Epithelial cell of prostate (primary cell): ENCODE results near the gene ZNF611.
"Not testable (repeated sequence)": the region's sequence is repeated elsewhere in the genome, so short reads cannot be mapped to it uniquely, and the experiment has no call there.

ENCODE experiments used
- DNase-seq: peaks from one replicate; pipeline ENCODE4 v3.0.0-alpha.2; 2011; ENCODE audit warnings: low read depth, low spot score
- H3K27ac ChIP-seq: fragments of 450-650 bp; 2 replicates; pipeline ENCODE4 v1.5.1; 2017; ENCODE audit warnings: mild to moderate bottlenecking

Gene ZNF611

DNA sequence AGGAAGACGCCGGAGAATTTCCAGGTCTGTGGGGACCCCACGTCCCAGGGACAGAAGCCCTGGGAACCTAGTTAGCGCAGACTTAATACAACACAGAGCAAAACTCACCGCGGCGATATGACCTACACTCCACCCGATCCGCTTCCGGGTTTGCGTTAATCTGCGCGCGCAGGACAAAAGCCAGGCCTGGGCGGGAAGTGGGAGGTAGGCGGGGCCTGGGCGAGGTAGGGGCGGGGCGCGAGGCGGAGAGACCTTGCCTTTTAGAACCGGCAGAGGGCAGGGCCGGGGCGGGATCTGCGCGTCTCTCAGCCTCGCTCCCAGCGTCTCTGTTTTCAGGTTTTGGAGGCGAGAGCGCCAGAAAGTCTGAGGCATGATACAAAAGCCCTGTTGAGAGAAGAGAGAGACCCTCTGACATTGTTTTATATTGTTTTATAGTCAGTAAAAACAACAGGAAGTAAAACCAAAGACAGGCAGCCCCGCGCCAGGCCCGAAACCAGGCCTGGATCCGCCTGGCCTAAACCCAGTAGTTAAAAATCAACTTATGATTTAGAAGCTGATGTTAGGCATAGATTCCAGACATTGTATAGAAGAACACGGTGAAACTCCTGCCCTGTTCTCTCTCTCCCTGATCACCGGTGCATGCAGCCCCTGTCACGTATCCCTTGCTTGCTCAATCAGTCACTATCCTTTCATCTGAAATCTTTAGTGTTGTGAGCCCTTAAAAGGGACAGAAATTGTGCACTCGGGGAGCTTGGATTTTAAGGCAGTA is at the start of gene ZNF611:
TSS of gene ZNF611 (minus strand) at position 152 of the 769 bp plus-strand sequence. CDS start 19,150 bp downstream, outside the sequence.
- peak within 1 kb of the TSS; percentile 97 for H3K27ac ChIP-seq

DNA sequence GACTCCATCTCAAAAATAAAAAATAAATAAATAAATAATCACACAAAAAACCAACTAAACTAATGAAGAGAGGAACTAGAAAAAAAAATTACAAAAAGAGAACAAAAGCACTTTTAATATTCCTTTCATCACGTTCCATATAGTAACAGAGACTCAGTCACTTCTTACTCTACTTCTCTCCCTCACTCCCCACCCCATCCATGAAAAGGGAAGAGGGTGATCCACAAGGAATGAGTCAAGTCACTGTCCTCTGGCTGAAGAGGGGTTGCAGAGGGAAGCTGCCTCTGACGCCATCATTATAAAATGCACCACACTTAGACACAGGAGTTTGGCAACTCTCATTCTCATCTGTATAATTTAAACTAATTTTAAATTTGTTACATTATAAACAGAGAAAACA is 48.0 kb upstream of the ZNF611 start:
- not testable (repeated sequence) for H3K27ac ChIP-seq, DNase-seq

More for the DNA sequence above, at the start of gene ZNF611:
- DNase-seq: peak; percentile 66

DNA sequence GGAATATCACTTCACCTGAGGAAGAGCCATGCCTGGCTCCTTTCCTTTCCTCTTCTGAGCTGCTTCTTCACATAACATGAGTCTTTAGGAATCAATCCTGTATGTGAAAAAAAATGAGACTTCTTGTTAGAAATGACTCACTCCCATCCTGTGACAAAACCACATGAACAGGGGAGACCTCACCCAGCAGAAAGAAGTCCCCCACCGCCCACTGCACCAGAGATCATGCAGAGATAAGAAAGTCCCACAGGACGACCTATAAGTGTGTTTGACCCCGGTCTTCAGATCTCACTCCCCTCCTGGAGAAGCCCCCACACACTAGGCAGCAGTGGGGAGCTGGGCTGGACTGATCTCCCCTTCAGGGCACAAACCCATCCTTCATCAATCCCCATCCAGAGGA is 44.0 kb upstream of the ZNF611 start:
- no peak overlapping the region for H3K27ac ChIP-seq
- no peak for DNase-seq

DNA sequence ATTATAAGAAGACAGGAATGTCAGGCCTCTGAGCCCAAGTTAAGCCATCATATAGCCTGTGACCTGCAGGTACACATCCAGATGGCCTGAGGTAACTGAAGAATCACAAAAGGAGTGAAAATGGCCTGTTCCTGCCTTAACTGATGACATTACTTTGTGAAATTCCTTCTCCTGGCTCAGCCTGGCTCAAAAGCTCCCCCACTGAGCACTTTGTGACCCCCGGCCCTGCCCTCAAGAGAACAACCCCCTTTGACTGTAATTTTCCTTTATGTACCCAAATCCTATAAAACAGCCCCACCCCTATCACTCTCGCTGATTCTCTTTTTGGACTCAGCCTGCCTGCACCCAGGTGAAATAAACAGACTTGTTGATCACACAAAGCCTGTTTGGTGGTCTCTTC is 21.6 kb upstream of the ZNF611 start:
- H3K27ac ChIP-seq, DNase-seq: not testable (repeated sequence)

DNA sequence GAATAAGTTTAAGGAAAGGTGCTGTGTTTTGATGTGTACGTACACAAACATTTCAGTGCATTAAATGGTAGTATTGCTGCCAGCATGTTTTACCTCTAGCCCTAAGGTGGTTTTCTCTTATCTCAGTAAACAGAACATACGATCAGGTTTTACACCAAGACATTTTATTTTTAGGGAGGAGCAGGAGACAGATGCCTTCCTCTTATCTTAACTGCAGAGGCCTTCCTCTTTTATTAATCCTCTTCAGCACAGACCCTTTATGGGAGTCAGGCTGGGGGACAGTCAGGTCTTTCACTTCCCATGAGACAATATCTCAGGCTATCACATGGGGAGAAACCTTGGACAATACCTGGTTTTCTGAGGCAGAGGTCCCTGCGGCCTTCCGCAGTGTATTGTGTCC is 14.9 kb upstream of the ZNF611 start:
- no peak for DNase-seq
- no peak overlapping the region for H3K27ac ChIP-seq

DNA sequence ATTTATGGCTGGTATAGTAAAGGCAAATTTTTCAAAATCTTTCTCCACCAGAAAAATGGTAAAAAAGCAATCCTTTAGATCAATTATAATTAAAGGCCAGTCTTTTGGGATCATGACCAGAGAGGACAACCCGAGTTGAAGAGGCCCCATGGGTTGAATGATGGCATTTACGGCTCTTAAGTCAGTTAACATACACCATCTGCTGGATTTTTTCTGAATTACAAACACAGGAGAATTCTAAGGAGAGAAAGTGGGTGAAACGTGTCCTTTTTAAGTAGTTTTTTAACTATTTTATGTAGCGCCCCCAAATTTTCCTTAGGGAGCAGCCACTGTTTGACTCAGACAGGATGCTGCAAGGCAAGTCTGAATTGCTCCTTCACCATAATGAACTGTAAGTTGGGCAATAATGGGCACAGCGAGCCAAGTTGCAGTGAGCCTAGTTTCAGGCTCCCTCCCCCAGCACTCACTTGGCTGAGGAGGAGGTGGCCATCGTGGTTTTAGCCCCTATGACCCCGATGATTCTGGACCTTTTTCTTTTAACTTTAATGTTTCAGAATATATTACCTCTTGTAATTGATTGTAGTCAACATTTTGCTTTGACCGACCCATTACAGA is 13.6 kb upstream of the ZNF611 start:
- no peak overlapping the region for H3K27ac ChIP-seq
- no peak for DNase-seq

DNA sequence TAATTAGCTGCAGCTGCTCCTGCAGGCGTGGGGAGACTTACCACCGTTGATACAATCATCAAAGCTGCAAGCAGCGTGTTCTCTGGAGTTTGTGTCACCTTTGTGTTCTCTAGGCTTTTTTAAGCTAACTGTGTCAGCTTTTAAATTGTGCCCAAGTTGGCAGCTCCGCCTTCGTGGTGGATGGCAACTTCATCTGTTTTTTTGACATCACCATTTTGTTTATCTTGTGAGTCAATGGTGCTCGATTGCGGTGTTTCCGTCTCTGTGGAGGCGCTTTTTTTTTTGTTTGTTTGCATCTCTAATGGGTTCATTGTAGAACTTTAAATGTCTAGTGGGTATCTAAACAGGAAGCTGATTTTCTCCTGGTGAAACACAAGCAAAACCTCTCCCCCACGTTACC is 11.1 kb upstream of the ZNF611 start:
- not testable (repeated sequence) for H3K27ac ChIP-seq, DNase-seq

DNA sequence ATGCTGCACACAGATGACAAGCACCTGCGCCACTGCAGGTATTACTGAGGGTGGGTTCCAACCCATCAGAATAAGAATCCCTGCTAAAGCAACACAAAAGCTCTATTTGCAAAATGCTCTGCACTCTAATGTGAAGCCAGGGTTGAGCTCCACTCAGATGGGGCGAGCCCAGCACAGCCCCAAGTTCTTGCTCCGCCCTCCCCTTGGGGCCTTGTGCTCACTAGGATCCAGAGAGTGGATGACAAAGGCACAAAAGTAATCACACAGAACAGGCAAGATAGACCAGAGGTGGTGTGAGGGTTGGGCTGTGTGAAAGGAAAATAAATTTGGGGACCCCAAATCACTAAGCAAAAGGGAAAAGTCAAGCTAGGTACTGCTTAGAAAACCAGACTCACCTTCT is 8.2 kb upstream of the ZNF611 start:
- no peak overlapping the region for H3K27ac ChIP-seq
- no peak for DNase-seq

DNA sequence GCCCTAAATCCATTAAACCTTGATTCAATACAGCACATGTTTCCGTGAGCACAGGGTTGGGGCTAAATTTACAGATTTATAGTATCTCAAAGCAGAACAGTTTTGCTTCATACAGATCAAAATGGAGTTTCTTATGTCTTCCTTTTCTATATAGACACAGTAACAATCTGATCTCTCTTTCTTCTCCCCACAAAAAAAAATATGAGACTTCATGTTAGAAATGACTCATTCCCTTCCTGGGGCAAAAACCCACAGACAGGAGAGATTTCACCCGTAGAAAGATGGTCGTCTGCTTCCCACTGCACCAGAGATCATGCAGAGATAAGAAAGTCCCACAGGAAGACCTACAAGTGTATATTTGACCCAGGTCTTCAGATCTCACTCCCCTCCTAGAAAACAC is 7.7 kb upstream of the ZNF611 start:
- no peak overlapping the region for H3K27ac ChIP-seq
- no peak for DNase-seq

DNA sequence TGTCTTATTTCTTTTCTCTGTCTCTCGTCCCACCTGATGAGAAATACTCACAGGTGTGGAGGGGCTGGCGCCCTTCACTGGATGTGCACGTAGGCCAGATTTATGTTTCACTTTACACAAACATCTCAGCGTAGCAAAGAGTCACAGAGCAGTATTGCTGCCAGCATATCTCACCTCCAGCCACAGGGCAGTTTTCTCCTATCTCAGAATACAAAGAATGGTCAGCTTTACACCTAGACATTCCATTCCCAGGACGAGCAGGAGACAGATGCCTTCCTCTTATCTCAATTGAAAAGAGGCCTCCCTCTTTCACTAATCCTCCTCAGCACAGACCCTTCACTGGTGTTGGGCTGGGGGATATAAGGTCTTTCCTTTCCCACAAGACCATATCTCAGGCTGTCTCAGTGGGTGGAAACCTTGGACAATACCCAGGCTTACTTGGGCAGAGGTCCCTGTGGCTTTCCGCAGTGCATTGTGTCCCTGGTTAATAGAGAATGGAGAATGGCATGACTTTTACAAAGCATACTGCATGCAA is 7.2 kb upstream of the ZNF611 start:
- no peak overlapping the region for H3K27ac ChIP-seq
- DNase-seq: no peak

DNA sequence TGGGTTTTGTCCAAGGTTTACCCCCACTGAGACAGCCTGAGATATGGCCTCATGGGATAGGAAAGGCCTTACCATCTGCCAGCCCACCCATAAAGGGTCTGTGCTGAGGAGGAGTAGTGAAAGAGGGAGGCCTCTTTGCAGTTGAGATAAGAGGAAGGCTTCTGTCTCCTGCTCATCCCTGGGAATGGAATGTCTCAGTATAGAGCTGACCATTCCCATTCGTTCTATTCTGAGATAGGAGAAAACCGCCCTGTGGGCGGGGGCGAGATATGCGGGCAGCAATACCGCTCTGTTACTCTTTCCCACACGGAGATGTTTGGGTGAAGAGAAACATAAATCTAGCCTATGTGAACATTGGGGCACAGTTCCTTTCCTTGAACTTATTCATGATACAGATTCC is 6.5 kb upstream of the ZNF611 start:
- DNase-seq, H3K27ac ChIP-seq: not testable (repeated sequence)

DNA sequence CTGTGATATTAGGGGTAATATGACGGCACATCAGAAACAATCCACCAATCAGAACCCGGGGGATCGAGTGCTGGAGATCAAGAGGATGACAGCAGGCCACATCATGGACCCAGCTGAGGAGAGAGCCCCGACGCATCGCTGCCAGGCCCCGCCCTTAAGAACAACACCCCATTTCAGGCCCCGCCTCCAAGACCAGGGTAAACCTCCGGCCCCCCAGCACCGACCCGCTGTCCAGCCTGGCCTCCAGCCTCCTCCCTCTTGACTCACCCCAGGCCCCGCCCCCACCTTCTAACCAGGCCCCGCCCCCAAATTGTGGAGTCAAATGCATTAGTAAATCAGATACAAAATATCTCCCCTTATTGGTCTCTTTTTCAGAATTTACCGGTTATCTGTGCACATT is 4.7 kb upstream of the ZNF611 start:
- no peak overlapping the region for H3K27ac ChIP-seq
- no peak for DNase-seq

DNA sequence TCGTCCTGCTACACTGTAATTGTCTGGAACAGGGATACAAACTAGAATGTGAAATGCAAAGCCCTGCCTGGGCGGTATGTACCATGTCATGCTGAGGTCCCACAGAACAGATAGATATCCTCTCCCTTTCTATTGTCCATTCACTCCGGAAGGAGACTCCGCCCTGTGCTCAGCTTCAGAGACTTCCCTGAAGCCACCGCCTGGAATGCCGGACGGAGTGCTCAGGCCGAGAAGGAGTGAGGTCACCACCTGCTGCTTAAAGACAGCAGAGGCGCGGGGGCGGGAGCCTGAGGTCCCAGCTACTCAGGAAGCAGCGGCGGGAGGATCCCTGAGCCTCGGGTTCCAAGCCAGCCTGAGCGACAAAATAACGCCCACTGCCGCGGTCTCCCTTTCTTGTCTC is 890 bp upstream of the ZNF611 start:
- DNase-seq: no peak
- peak overlapping the region; percentile 97 for H3K27ac ChIP-seq

DNA sequence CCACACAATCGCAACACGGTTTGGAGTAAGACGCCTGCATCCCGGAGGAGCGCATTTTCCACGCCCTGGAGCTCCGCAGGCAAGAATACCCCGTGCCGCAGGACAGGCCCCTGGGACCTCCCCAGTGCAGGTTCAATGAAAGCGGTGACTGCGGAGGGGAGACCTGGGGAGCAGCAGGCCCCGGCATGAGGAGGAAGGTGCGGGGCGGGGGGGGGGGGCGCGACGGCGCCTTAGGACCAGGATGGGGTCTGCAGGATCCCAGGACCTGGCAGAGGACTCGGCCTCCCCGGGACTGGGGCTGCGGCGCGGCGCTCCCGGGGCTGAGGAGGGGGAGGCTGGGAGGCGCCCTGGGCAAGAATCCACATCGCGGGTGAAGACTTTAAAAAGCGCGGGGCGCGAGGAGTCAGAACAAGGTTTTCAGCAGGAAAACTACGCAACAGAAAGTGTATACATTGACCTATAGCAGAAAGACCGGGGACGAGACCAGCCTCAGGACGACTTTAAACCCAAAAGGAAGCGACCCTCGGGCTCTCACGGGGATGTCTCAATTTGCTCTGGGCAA is 432 bp downstream of the ZNF611 start:
- DNase-seq: no peak
- H3K27ac ChIP-seq: peak overlapping the region; percentile 97

DNA sequence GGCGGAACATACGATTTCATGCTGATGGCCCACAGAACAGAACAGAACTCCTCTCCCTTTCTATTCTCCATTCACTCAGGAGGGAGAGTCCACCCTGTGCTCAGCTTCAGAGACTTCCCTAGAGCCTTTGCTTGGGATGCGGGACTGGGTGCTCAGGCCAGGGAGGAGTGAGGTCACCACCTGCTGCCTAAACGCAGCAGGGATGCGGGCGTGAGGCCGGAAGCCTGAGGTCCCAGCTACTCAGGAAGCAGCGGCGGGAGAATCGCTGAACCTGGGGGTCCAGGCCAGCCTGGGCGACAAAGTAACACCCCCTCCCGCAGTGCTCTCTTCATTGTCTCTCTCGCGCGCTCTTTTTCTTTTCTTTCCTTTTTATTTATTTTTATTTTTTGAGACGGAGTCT is 8.8 kb downstream of the ZNF611 start:
- not testable (repeated sequence) for H3K27ac ChIP-seq, DNase-seq

DNA sequence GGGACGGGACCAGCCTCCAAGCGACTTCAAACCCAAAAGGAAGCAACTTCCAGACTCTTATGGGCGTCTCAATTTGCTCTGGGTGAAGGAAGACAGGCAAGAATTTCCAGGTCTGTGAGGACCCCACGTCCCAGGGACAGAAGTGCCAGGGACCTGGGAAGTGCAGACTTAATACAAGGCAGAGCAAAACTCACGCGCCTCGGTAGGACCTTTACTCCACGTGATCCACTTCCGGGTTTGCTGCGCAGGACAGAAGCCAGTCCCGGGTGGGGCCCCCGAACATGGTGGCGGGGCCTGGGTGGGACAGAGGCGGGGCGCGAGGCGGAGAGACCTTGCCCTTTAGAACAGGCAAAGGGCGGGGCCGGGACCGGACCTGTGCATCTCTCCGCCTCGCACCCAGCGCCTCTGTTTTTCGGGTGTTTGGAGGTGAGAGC is 9.3 kb downstream of the ZNF611 start:
- no peak for DNase-seq
- no peak overlapping the region for H3K27ac ChIP-seq

DNA sequence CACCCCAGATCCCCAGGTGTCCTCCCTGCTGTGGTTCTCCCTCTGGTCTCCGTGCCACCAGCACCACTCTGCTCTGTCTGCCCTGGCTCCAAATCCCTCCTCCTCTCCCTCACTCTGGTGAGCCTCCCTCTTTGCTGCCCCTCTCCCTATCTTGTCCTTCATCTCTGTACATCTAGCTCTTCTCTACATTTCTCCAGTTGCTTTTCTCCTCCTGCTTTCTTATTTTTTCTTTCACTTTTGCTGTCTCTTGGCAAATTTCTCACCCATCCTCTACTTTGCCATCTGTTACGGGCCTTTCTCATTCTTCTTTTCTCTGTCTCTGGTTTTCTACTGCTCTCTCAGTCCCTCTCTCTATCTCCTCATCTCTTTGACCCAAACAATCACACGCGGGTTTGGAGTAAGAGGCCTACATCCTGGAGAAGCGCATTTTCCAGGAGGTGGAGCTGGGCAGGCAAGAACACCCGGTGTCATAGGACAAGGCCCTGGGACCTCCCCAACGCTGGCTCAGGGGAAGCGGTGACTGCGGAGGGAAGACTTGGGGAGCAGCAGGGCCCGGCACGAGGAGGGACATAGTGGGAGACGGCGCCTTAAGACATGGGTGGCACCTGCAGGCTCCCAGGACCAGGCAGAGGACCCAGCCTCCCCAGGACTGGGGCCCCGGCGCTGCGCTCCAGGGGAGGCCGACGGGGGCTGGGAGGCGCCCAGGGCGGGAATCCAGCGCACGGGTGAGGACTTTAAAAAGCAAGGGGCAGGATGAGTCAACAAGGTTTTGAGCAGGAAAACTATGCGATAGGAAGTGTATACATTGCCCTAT is 9.9 kb downstream of the ZNF611 start:
- DNase-seq: no peak
- no peak overlapping the region for H3K27ac ChIP-seq

DNA sequence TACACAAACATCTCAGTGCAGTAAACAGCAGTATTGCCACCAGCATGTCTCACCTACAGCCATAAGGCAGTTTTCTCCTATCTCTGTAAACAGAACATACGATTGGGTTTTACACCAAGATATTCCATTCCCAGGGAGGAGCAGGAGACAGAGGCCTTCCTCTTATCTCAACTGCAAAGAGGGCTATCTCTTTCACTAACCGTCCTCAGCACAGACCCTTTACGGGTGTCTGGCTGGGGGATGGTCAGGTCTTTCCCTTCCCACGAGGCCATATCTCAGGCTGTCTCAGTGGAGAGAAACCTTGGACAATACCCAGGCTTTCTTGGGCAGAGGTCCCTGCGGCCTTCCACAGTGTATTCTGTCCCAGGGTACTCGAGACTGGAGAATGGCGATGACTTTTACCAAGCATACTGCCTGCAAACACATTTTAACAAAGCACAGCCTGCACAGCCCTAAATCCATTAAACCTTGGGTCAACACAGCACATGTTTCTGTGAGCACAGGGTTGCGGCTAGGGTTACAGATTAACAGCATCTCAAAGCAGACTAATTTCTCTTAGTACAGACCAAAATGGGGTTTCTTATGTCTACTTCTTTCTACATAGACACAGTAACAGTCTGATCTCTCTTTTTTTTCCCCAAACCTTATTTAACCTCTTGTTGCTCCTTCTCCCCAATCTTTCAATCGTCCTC is 10.8 kb downstream of the ZNF611 start:
- DNase-seq, H3K27ac ChIP-seq: not testable (repeated sequence)

DNA sequence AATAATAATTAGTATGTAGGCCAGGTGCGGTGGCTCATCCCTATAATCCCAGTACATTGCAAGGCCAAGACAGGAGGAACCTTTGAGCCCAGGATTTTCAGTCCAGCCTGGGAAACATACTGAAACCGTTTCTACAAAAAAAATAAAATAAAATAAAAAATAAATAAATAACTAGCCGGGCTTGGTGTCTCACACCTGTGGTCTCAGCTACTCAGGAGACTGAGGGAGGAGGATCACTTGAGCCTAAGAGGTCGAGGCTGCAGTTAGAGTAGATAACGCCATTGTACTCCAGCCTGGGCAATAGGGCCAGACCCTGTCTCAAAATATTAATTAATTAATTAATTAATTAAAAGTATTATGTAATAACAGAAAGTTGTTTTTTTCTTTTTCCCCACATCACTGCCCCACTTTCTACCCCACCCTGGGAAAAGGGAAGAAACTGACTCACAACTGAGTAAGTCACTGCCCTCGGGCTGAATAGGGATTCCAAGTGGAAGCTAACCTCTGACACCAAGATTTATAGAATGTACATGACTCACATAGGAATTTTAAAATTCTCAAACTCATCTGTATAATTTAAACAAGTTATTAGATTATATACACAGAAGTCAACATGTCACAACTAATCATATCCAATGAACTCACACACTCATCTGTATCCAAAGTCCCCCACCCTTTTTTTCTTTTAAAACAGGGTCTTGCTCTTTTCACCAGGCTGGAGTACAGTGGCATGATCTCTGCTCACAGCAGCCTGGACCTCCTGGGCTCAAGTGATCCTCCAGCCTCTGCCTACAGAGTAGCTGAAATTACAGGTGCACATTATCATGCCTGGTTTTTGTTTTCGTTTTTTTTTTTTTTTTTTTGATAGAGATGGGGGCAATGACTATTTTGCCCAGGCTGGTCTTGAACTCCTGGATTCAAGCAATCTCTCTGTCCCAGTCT is 12.5 kb downstream of the ZNF611 start:
- peak overlapping the region; percentile 58 for H3K27ac ChIP-seq
- DNase-seq: peak; percentile 72
